ENCODE data around the gene NAV3.

DNA sequence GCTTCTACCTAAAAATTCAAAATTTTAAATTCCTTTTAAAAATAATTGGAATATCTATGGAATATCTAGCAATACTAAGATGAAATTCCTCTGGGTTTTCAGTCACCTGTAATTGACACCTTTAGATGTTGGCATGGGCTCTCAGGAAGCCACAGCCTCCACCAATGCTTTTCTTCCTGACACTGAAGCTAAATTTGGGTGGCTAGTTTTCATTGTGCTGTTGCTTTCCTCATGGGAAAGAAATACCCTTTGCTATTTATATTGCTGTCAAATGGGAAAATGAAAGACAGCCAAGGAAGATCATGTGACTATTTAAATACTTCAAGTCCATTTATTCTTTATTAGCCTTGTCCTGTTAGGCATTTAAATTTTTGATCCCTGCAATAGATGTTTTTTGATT, 313.0 kb downstream of the NAV3 start:
- no peak for TF ChIP-seq EZH2 (optimal IDR thresholded peaks at IDR 0.05; ENCODE audit: low read depth, low read length)
- TF ChIP-seq, protein P1, sequence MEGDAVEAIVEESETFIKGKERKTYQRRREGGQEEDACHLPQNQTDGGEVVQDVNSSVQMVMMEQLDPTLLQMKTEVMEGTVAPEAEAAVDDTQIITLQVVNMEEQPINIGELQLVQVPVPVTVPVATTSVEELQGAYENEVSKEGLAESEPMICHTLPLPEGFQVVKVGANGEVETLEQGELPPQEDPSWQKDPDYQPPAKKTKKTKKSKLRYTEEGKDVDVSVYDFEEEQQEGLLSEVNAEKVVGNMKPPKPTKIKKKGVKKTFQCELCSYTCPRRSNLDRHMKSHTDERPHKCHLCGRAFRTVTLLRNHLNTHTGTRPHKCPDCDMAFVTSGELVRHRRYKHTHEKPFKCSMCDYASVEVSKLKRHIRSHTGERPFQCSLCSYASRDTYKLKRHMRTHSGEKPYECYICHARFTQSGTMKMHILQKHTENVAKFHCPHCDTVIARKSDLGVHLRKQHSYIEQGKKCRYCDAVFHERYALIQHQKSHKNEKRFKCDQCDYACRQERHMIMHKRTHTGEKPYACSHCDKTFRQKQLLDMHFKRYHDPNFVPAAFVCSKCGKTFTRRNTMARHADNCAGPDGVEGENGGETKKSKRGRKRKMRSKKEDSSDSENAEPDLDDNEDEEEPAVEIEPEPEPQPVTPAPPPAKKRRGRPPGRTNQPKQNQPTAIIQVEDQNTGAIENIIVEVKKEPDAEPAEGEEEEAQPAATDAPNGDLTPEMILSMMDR (IDR thresholded peaks at IDR 0.05; ENCODE audit: low read length): no peak
